Astrocyte (in vitro differentiated cells and primary cell): Measurements from ENCODE around the gene NECTIN1.

Source experiments
- CTCF ChIP-seq: IDR thresholded peaks from 2 replicates; pipeline ENCODE4 v1.5.1; 2011; ENCODE audit warnings: low read depth, mild to moderate bottlenecking, inconsistent platforms, low read length, moderate library complexity; ENCODE audit not compliant: insufficient read depth
- EZH2 ChIP-seq: IDR thresholded peaks from 2 replicates; pipeline ENCODE4 v1.6.1; 2012; ENCODE audit warnings: mild to moderate bottlenecking, low read length, inconsistent platforms; ENCODE audit not compliant: insufficient read depth

GRCh38 chr11:119669487-119669886 lies 59.5 kb downstream of the NECTIN1 start:
- no peak for TF ChIP-seq CTCF
- no peak for TF ChIP-seq EZH2
